MCF 10A (cell line): Measurements from ENCODE around the gene ENPP7. TPM values are rescaled to one million over a fixed set of nuclear protein-coding genes. Genes with fewer than 3 reads are reported as not detected.
A peak's percentile ranks its signal among the peaks of the same experiment; 100 is the strongest.

ENCODE experiments used
- BruUV-seq: library from RNA; stranded (reverse); fragments of 400-500 nt; replicated peaks from 2 replicates; lab custom pipeline; 2021; lab: Mats Ljungman, UMichigan
- CTCF ChIA-PET: fragments of 300-600 bp; sonication (Branson Sonifier 250); formaldehyde crosslinking; extraction: SDS; loops from one replicate; lab custom pipeline; 2021; ENCODE audit warnings: antibody characterized with exemption, inconsistent platforms; lab: Yijun Ruan, JAX
- POLR2A ChIA-PET: fragments of 300-600, 350-650 bp; sonication (Branson Sonifier 250); formaldehyde crosslinking; extraction: SDS; loops from one replicate; lab custom pipeline; 2020; ENCODE audit warnings: antibody characterized with exemption, inconsistent platforms; lab: Yijun Ruan, JAX
- DNase-seq: peaks from one replicate; pipeline ENCODE4 v3.0.0-alpha.2; 2018; ENCODE audit not compliant: unreplicated experiment
- H3K27ac Mint-ChIP-seq: one replicate; pipeline ENCODE4 v1.8.0; 2022; ENCODE audit warnings: mild to moderate bottlenecking, low read depth, mixed read lengths; ENCODE audit not compliant: unreplicated experiment
- H3K27me3 Mint-ChIP-seq: one replicate; pipeline ENCODE4 v1.8.0; 2022; ENCODE audit warnings: mixed read lengths; ENCODE audit not compliant: insufficient read depth, unreplicated experiment
- H3K36me3 Mint-ChIP-seq: one replicate; pipeline ENCODE4 v1.8.0; 2022; ENCODE audit warnings: mild to moderate bottlenecking, moderate library complexity, mixed read lengths; ENCODE audit not compliant: insufficient read depth, unreplicated experiment
- H3K4me1 Mint-ChIP-seq: one replicate; pipeline ENCODE4 v1.8.0; 2022; ENCODE audit warnings: mixed read lengths; ENCODE audit not compliant: insufficient read depth, unreplicated experiment
- H3K4me3 Mint-ChIP-seq: one replicate; pipeline ENCODE4 v1.8.0; 2022; ENCODE audit warnings: mild to moderate bottlenecking, moderate library complexity, mixed read lengths; ENCODE audit not compliant: unreplicated experiment
- H3K9me3 Mint-ChIP-seq: one replicate; pipeline ENCODE4 v1.8.0; 2022; ENCODE audit warnings: mixed read lengths; ENCODE audit not compliant: unreplicated experiment
- intact Hi-C: fragments of 100-400 bp; cut with micrococcal nuclease; formaldehyde crosslinking; loops from 2 replicates; pipeline ENCODE4 v1.14.1; 2022
- total RNA-seq: library from RNA; stranded (reverse); gene quantifications from 2 replicates; pipeline ENCODE4 v1.2.3, GENCODE V29; 2022
- TF ChIP-seq, protein P1 (sequence below): fragments of 200-600 bp; IDR thresholded peaks from one replicate; pipeline ENCODE4 v1.8.0; 2022; ENCODE audit warnings: antibody characterized with exemption, mild to moderate bottlenecking; ENCODE audit not compliant: unreplicated experiment

ENPP7 gene
- total RNA-seq, 1 experiment from 2014 or later = not detected

- Mint-ChIP-seq H3K27ac (no peak overlapping the region), H3K4me1 (peaks cover 7% of the 10 kb centered on the region), H3K27me3 (peaks cover 10% of the 10 kb centered on the region), H3K36me3 (peaks cover 7% of the 10 kb centered on the region), H3K9me3 (no peaks in the 10 kb centered on the region), H3K4me3 (peak overlapping the region; percentile 76)
- TF ChIP-seq, protein P1, sequence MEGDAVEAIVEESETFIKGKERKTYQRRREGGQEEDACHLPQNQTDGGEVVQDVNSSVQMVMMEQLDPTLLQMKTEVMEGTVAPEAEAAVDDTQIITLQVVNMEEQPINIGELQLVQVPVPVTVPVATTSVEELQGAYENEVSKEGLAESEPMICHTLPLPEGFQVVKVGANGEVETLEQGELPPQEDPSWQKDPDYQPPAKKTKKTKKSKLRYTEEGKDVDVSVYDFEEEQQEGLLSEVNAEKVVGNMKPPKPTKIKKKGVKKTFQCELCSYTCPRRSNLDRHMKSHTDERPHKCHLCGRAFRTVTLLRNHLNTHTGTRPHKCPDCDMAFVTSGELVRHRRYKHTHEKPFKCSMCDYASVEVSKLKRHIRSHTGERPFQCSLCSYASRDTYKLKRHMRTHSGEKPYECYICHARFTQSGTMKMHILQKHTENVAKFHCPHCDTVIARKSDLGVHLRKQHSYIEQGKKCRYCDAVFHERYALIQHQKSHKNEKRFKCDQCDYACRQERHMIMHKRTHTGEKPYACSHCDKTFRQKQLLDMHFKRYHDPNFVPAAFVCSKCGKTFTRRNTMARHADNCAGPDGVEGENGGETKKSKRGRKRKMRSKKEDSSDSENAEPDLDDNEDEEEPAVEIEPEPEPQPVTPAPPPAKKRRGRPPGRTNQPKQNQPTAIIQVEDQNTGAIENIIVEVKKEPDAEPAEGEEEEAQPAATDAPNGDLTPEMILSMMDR = no peak
- POLR2A ChIA-PET = interaction anchor here (0.6 to 3.7 kb wide), 8 partner anchors 11 to 1056 kb away, joined by 3 to 17 read pairs (median 4); partner anchors contain the start of gene CBX8
- BruUV-seq = no TSS peak
- DNase-seq = no peak
- intact Hi-C loops = no loop called here
- CTCF ChIA-PET = interaction anchor here (0.7 to 1.6 kb wide), 3 partner anchors 34 to 174 kb away, joined by 3 to 4 read pairs (median 3); no protein-coding TSS in a partner anchor
These were observed 48.4 kb downstream of the ENPP7 start for GRCh38 chr17:79779084-79779529.

GRCh38 chr17:79779661-79780365 lies 49.1 kb downstream of the ENPP7 start:
- DNase-seq = no peak
- Mint-ChIP-seq H3K4me3 (peak overlapping the region; percentile 76), H3K9me3 (no peaks in the 10 kb centered on the region), H3K27me3 (peaks cover 2% of the 10 kb centered on the region), H3K27ac (no peak overlapping the region), H3K4me1 (peaks cover 7% of the 10 kb centered on the region), H3K36me3 (peaks cover 10% of the 10 kb centered on the region)
- ChIA-PET CTCF (interaction anchor here (0.7 to 1.6 kb wide), 3 partner anchors 35 to 173 kb away, joined by 3 to 4 read pairs (median 3); no protein-coding TSS in a partner anchor), POLR2A (interaction anchor here (0.6 to 3.7 kb wide), 3 partner anchors 17 to 1057 kb away, joined by 3 to 17 read pairs (median 3); partner anchors contain the start of gene CBX8)
- intact Hi-C loops = no loop called here
- TF ChIP-seq, protein P1 = no peak
- BruUV-seq = no TSS peak

DNA sequence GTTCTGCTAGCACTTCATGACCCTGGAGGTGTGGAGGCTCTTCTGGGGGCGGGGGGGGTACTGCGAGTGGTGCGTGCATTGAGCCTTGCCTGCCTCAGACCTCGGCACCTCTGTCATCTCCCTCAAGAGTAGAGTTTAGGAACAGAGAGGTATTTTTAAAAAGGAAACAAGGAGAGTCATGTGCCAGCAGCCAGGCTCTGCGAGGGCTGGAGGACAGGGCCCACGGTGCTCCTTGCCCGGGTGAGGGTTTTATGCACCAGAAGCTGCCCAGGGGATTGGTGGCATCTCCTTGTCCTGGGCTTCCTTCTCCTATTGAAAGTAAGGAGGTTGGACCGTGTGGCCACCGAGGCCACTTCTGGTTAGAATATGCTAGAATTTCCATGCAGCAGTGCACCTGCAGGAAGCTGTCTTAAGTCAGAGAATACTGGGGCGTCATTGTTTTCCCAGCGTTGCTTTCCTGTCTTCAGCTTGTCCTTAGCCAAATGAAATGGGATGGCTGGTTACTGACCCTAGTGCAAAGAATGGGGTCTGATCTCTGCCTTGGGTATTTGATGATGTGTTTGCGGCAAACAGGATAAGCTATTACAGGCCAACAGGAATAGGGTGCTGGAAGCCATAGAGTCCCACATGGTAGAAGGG lies 50.4 kb downstream of the ENPP7 start:
- CTCF ChIA-PET = interaction anchor here (0.5 kb wide), 1 partner anchor 39 kb away, joined by 3 read pairs; no protein-coding TSS in a partner anchor
- no peak overlapping the region for H3K27ac Mint-ChIP-seq

More for the DNA sequence above, 50.4 kb downstream of the ENPP7 start:
- no TSS peak for BruUV-seq
- Mint-ChIP-seq H3K9me3 (no peaks in the 10 kb centered on the region), H3K36me3 (peaks cover 14% of the 10 kb centered on the region), H3K4me3 (no peak overlapping the region), H3K27me3 (no peaks in the 10 kb centered on the region), H3K4me1 (peaks cover 7% of the 10 kb centered on the region)
- intact Hi-C loops = no loop called here
- TF ChIP-seq, protein P1 = no peak
- DNase-seq = no peak
- POLR2A ChIA-PET = interaction anchor here (1.1 to 1.2 kb wide), 2 partner anchors 16 to 20 kb away, joined by 3 to 6 read pairs; partner anchors contain the start of gene CBX8
